Peyer's patch (tissue), 4 donors: ENCODE measurements around the gene GPC6. TPM values are rescaled to one million over a fixed set of nuclear protein-coding genes. Genes with fewer than 3 reads are reported as not detected.

Source experiments
- DNase-seq, 3 donors: peaks; one replicate each; pipeline ENCODE4 v3.0.0-alpha.2; 2017 to 2019
- H3K27ac ChIP-seq, 4 donors: fragments of 200-600 bp; sonication (generic); one replicate each; pipeline ENCODE4 v1.5.1; 2016 to 2019
- H3K27me3 ChIP-seq, 2 donors: fragments of 200-600 bp; sonication (generic); one replicate each; pipeline ENCODE4 v1.5.1; 2019
- H3K36me3 ChIP-seq, 3 donors: fragments of 200-600 bp; sonication (generic); one replicate each; pipeline ENCODE4 v1.5.1; 2016 to 2019
- H3K4me1 ChIP-seq, 4 donors: fragments of 200-600 bp; sonication (generic); one replicate each; pipeline ENCODE4 v1.5.1; 2016 to 2019
- H3K4me3 ChIP-seq, 4 donors: fragments of 200-600 bp; sonication (generic); 1 replicate in 3 of 4; 2 replicates in 1 of 4; pipeline ENCODE4 v1.5.1; 2016 to 2019; ENCODE audit warnings: mild to moderate bottlenecking in 1 of 4
- H3K9me3 ChIP-seq, 4 donors: fragments of 200-600 bp; sonication (generic); one replicate each; pipeline ENCODE4 v1.5.1; 2016 to 2019; ENCODE audit warnings: mild to moderate bottlenecking in 1 of 4
- POLR2A ChIP-seq, 2 donors: fragments of 450-650 bp; IDR thresholded peaks; one replicate each; pipeline ENCODE4 v1.5.1; 2017; ENCODE audit warnings: antibody characterized with exemption in 2 of 2, mild to moderate bottlenecking in 2 of 2, moderate library complexity in 2 of 2
- total RNA-seq, 4 donors: library from RNA; depleted of rRNA; stranded (reverse); fragments of >200 nt; gene quantifications; one replicate each; pipeline ENCODE4 v1.1.0, GENCODE V29; 2016
- TF ChIP-seq, protein P1 (sequence below), 6 experiments: fragments of 450-650 bp in 4 of 6; fragments of 200-600 bp in 2 of 6; sonication (generic) in 1 of 6; IDR thresholded peaks; one replicate each; pipeline ENCODE4 v1.5.1; 2017 to 2019; ENCODE audit warnings: antibody characterized with exemption in 6 of 6, mild to moderate bottlenecking in 3 of 6, moderate library complexity in 1 of 6

The GPC6 gene
- total RNA-seq, 4 donors from 2014 or later, result 1.6 to 13.2 (median 2.6) TPM

DNA sequence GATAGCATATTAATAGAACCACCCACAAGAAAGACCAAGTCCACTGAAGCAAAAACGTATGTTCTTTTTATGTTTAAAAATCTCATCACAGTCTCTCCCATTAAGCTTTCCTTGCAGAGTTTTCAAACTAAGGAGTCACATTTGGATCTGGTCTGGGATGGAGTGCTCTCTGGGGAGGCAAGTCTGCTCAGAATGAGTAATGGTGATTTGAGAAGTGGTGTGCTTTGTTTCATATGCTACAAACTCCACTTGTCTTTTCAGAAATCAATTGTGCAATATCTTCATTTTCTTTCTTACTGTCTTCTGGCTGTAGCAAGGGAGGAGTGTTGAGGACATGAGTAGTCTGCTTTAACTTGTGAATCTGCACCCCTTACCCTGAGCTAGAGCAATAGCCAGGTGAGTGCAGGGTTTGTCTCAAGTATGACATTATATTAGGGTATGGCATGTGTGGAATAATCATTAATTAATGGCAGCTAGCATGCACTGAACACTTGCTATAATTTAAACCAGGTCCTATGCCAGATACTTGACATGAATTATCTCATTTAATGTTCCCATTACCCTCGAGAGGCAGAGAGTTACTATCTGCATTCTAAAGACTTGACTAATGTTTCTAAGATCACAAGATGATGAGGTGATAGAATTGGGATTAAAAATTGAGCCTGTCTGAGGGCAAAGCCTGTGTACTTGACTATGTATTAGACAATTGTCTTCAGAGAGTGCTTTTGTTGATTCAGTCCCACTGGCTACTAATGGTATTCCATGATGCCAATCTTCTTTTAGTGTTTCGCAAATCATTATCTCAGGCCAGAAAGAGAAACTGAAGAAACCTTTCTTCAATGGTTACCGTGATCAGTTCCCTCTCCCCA is 171.8 kb downstream of the GPC6 start:
- Histone ChIP-seq H3K9me3 (no peaks in the 10 kb centered on the region), H3K27ac (no peak overlapping the region), H3K4me3 (no peak overlapping the region), H3K4me1 (no peaks in the 10 kb centered on the region), H3K36me3 (no peaks in the 10 kb centered on the region), H3K27me3 (no peaks in the 10 kb centered on the region)
- TF ChIP-seq, protein P1, sequence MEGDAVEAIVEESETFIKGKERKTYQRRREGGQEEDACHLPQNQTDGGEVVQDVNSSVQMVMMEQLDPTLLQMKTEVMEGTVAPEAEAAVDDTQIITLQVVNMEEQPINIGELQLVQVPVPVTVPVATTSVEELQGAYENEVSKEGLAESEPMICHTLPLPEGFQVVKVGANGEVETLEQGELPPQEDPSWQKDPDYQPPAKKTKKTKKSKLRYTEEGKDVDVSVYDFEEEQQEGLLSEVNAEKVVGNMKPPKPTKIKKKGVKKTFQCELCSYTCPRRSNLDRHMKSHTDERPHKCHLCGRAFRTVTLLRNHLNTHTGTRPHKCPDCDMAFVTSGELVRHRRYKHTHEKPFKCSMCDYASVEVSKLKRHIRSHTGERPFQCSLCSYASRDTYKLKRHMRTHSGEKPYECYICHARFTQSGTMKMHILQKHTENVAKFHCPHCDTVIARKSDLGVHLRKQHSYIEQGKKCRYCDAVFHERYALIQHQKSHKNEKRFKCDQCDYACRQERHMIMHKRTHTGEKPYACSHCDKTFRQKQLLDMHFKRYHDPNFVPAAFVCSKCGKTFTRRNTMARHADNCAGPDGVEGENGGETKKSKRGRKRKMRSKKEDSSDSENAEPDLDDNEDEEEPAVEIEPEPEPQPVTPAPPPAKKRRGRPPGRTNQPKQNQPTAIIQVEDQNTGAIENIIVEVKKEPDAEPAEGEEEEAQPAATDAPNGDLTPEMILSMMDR (IDR thresholded peaks at IDR 0.05), result no peak
- TF ChIP-seq POLR2A (IDR thresholded peaks at IDR 0.05), result no peak
- DNase-seq, result no peak

DNA sequence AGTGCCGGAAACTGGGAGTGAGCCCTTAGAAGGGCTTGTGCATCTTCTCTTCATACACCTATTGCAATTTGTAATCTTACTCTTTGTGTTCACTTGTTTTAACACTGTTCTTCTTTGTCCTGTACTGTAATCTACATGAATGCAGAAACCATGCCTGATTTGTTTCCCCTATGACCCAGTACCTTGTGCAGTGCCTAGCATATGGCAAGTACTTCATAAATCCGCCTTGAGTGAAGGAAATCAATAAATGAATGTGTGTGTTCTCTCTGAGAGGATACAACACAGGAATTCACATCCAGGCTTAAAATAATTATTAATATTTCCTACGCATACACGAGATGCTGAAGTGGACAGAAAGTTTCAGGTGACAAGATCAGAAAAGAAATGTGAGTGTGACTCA is 172.6 kb downstream of the GPC6 start:
- H3K36me3 ChIP-seq, result no peaks in the 10 kb centered on the region
- H3K27me3 ChIP-seq, result no peaks in the 10 kb centered on the region
- no peak overlapping the region for H3K27ac ChIP-seq
- no peak overlapping the region for H3K4me3 ChIP-seq
- no peak for TF ChIP-seq POLR2A (IDR thresholded peaks at IDR 0.05)
- TF ChIP-seq, protein P1 (IDR thresholded peaks at IDR 0.05), result no peak
- DNase-seq, result no peak
- H3K4me1 ChIP-seq, result no peaks in the 10 kb centered on the region
- no peaks in the 10 kb centered on the region for H3K9me3 ChIP-seq

DNA sequence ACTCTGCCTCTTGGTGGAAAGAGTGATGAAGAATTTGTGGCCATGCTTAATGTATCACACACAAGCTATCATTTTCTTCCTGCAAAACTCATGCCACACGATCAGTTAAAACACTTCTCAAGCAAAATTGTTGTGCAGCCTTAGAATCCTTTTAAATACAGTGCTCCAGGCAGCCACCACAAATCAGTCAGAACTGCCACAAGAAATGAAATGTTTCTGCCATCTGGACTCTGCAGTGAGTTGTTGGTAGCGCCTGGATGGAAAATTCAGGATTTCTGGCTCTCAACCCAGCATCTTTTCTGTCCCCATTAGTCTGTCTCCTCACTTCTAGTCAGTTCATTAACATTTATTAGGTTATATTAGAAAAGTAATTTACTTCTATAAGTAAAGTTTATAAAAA is 179.5 kb downstream of the GPC6 start:
- no peak for DNase-seq
- Histone ChIP-seq H3K27ac (no peak overlapping the region), H3K9me3 (no peaks in the 10 kb centered on the region), H3K27me3 (no peaks in the 10 kb centered on the region), H3K4me1 (no peaks in the 10 kb centered on the region), H3K36me3 (no peaks in the 10 kb centered on the region), H3K4me3 (no peak overlapping the region)
- no peak for TF ChIP-seq POLR2A (IDR thresholded peaks at IDR 0.05)
- TF ChIP-seq, protein P1 (IDR thresholded peaks at IDR 0.05), result no peak

DNA sequence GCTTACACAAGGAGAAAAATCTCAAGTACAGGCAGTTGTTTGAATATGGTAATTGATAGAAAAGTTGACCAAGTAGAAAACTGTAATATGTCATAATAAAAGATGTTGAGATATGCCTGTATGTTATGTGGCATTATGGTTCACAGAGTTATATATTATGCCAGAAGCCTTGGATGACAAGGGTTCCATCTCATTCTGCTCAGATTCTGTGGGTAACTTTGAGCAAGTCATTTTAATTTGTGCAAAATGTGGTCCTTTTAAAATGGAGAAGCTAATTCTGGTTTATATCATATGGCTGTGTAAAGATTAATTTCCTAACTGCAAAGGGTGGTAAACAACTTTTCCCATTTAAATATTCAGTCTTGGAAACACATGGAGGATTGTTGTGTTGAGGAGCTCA is 180.9 kb downstream of the GPC6 start:
- H3K9me3 ChIP-seq, result no peaks in the 10 kb centered on the region
- H3K36me3 ChIP-seq, result no peaks in the 10 kb centered on the region
- TF ChIP-seq POLR2A (IDR thresholded peaks at IDR 0.05), result no peak
- TF ChIP-seq, protein P1 (IDR thresholded peaks at IDR 0.05), result no peak
- no peak for DNase-seq
- H3K27me3 ChIP-seq, result no peaks in the 10 kb centered on the region
- no peak overlapping the region for H3K27ac ChIP-seq
- no peaks in the 10 kb centered on the region for H3K4me1 ChIP-seq
- no peak overlapping the region for H3K4me3 ChIP-seq

DNA sequence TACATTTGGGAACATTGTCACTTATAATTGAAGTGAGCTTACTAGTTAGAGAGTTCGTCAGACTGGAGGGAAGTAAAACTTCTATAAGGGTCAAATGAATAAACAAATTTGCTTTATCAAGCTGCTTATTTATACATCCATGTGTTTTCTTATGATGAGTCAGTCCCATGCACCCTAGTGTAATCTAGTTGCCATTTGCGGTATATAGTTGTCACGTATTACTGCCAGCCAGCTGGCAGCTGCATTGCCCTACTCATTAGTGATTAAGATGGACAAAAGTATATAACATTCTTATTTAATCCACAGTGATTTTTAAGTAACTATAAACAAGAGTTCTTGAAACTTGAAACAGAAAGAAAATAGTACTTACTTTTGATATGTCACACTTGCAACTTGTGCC is 182.4 kb downstream of the GPC6 start:
- no peaks in the 10 kb centered on the region for H3K36me3 ChIP-seq
- H3K27ac ChIP-seq, result no peak overlapping the region
- H3K4me1 ChIP-seq, result no peaks in the 10 kb centered on the region
- H3K9me3 ChIP-seq, result no peaks in the 10 kb centered on the region
- DNase-seq, result no peak
- H3K27me3 ChIP-seq, result no peaks in the 10 kb centered on the region
- H3K4me3 ChIP-seq, result no peak overlapping the region
- TF ChIP-seq, protein P1 (IDR thresholded peaks at IDR 0.05), result no peak
- no peak for TF ChIP-seq POLR2A (IDR thresholded peaks at IDR 0.05)
